Umbilical cord (tissue), 2 donors: Measurements from ENCODE around the gene OR51A2. TPM values are rescaled to one million over a fixed set of nuclear protein-coding genes. Genes with fewer than 3 reads are reported as not detected.
"Not testable (repeated sequence)": the region's sequence is repeated elsewhere in the genome, so short reads cannot be mapped to it uniquely, and the experiment has no call there.

Source experiments
- DNase-seq: peaks from one replicate; pipeline ENCODE4 v3.0.0-alpha.2; 2015; ENCODE audit warnings: low spot score
- total RNA-seq: library from RNA; depleted of rRNA; stranded (reverse); fragments of >200 nt; gene quantifications from one replicate; pipeline ENCODE4 v1.2.3, GENCODE V29; 2014; ENCODE audit warnings: low replicate concordance; ENCODE audit not compliant: insufficient read depth

OR51A2 gene, protein sequence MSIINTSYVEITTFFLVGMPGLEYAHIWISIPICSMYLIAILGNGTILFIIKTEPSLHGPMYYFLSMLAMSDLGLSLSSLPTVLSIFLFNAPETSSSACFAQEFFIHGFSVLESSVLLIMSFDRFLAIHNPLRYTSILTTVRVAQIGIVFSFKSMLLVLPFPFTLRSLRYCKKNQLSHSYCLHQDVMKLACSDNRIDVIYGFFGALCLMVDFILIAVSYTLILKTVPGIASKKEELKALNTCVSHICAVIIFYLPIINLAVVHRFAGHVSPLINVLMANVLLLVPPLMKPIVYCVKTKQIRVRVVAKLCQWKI
- 0.96 TPM for total RNA-seq

DNA sequence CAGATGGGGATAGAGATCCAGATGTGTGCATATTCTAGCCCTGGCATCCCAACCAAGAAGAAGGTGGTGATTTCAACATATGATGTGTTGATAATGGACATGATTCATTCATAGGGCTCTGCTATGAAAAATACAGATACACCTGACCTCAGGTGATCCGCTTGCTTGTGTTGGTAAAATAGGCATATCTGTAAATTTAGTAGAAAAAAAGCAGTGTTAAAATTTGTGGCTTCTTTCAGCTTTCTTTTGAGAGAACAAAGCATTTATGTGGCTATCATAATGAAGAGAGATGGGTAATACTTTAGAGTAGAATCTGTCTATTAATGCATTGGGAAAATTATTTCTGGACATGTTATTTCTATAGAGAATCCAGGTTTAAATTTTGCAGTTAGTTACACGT, at the start of gene OR51A2:
TSS of gene OR51A2 (minus strand) at position 101 of the 400 bp plus-strand sequence. CDS start at position 101, 0 bp downstream.
- not testable (repeated sequence) for DNase-seq

DNA sequence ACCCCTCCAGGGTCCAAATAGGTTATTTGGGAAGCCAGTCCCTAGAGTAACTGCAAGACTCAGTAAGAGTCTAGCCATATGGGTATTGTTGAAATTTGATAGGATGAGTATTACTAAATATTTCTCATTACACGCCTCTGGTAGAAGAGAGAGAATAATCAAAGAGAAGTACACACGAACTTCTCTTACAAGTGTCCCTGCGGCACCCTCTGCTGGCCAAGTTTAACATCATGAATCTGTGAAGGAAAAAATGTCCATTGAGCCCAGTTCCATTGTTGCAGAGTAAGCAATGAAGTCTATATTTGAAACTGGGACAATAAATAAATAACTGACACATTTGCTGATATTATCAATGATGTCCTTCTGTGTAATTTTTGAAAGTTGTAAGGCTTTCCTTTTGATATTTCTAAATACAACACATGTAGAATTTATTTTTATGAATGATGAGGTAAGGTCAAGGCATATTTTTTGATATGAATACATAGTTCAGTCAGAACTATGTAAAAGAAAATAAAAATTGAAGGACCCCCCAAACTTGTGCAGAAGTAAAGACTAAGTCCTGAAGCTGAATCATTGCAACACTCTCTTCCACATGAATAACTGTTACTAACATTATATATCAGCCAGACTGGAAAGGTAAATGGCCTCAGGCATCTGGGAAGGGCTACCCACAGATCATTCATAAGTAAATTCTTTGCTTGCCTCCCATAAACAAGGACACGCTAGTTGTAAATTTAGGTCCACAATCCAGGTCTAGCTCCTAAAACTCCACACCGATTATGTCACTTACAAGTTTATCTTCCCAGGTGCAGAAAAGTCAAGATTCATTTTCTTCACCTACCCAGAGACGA, 49.1 kb upstream of the OR51A2 start:
- DNase-seq: peak; percentile 81

GRCh38 chr11:4994551-4994950, 39.0 kb upstream of the OR51A2 start, which contains the start of gene OR51L1:
OR51L1 (plus strand) TSS chr11:4994851; CDS start chr11:4998983, 4,132 bp downstream.
- DNase-seq: no peak

- DNase-seq: peak; percentile 12
These were observed 35.5 kb upstream of the OR51A2 start for GRCh38 chr11:4991060-4991459.

GRCh38 chr11:4983841-4984240, 28.3 kb upstream of the OR51A2 start:
- no peak for DNase-seq

DNA sequence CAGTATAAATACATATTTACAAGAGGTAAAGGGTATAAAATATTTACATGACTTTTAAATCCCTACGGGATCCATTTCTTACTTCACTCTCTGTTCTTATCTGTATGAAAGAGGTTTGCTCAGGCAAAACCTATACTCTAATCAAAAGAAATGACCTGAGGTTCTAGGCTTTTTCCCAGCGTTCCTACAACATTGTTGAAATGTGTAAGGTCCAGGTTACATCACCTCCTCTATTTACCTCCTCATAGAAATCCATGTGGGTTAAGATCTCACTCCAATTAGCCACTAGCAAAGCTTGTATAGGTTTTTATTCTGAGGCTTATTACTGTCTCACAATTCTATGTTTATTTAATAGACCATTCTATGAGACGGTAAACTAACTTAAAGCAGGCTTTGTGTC, 27.2 kb upstream of the OR51A2 start:
- no peak for DNase-seq

GRCh38 chr11:4979036-4979435, 23.5 kb upstream of the OR51A2 start:
- DNase-seq: no peak

GRCh38 chr11:4975436-4975835, 19.9 kb upstream of the OR51A2 start:
- DNase-seq: no peak

DNA sequence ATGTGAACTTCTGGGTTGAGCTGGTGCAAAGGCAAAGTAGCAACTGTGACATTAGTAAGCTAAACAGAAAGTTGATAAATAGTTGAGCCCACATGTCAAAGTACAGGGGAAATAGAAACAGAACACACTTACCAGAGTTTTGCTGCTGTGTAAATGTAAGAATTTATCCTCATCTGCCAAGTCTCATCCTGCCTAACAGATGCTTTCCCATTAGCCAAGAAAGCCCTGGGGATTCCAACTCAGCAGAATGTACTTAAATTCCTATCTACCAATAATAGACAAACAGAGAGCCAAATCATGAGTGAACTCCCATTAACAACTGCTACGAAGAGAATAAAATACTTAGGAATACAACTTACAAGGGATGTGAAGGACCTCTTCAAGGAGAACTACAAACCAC, 7.3 kb upstream of the OR51A2 start:
- peak; percentile 60 for DNase-seq

GRCh38 chr11:4960877-4961276, 5.4 kb upstream of the OR51A2 start:
- no peak for DNase-seq

GRCh38 chr11:4957396-4957795, 1.9 kb upstream of the OR51A2 start:
- no peak for DNase-seq

DNA sequence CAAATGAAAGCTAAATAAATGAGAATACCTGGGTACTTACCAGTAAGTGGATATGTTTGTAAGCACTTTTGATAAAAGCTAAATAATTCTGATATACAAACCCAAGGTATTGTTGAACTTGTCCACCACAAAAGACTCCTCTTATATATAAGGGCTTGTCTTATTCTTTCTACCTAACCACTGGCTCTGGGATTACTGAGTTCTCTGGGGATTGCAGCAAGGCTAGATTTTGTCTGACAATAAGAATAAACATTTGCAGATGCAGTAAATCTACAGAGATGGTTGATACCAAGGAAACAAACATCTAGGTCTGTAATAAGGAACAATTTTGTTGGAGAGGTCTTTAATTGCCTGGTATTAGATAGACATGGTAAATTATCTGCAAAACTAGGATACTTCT, 8.0 kb downstream of the OR51A2 start, which contains the start of gene OR51A4:
TSS of gene OR51A4 (minus strand) at position 101 of the 400 bp plus-strand sequence. CDS start 505 bp downstream, outside the sequence.
- no peak for DNase-seq

GRCh38 chr11:4936745-4937144, 18.8 kb downstream of the OR51A2 start:
- no peak for DNase-seq

GRCh38 chr11:4932751-4933150, 22.8 kb downstream of the OR51A2 start:
- no peak for DNase-seq

- peak; percentile 68 for DNase-seq
These were observed 28.9 kb downstream of the OR51A2 start for GRCh38 chr11:4926608-4927007.

DNA sequence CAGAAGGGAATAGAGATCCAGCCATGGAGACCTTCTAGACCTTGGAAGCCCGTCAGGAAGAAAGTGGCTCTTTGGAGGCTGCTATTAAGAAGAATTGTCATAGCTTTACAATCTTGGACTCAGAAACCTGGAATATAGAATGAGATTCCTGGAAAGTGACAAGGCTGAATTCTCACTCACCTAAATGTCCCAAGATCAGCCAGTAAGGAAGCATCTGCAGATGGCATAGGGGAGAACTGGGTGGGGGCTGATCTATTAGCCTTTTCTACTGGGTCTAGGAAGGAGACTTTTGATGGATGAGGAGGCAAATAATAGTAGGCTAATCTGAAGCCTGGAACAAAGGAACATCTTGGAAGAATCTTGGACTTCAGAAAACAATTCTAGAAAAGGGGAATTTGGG, 31.3 kb downstream of the OR51A2 start, which contains the start of gene OR51G1:
TSS of gene OR51G1 (minus strand) at position 101 of the 400 bp plus-strand sequence. CDS start at position 101, 0 bp downstream.
- no peak for DNase-seq

DNA sequence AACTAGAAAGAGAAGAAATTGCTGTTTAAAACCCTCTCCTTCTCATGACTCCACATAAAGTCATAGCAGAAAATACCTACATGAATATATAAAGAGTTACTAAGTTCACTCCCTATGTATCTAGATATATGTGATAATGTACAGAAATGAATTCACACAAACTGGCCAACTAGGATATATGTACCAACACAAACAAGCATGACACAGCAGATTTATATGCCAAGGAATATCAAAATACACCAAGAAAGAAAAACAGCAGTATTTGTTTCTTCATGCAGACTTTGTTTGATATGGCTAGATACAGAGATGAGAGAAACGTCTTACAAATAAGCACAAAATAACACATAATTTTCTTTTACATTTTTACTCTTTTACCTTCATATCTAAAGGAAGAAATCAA, 33.2 kb downstream of the OR51A2 start:
- no peak for DNase-seq

- DNase-seq: no peak
These were observed 33.7 kb downstream of the OR51A2 start for GRCh38 chr11:4921796-4922195.

- no peak for DNase-seq
These were observed 36.3 kb downstream of the OR51A2 start, which contains the start of gene OR51G2 for GRCh38 chr11:4919250-4919649. OR51G2 (minus strand) TSS chr11:4919350; CDS start chr11:4915663, 3,687 bp downstream.

- no peak for DNase-seq
These were observed 38.9 kb downstream of the OR51A2 start for GRCh38 chr11:4916581-4916980.
